Upper lobe of left lung (tissue), 4 donors: ENCODE data around the gene ST7.

Experiments
- CTCF ChIP-seq, 6 experiments: fragments of 450-650 bp in 4 of 6; fragments of 200-600 bp in 2 of 6; sonication (generic) in 2 of 6; IDR thresholded peaks; one replicate each; pipeline ENCODE4 v1.5.1; 2016 to 2019; ENCODE audit warnings: antibody characterized with exemption in 6 of 6
- POLR2A ChIP-seq, 4 donors: fragments of 450-650 bp; IDR thresholded peaks; one replicate each; pipeline ENCODE4 v1.5.1; 2016 to 2017; ENCODE audit warnings: antibody characterized with exemption in 4 of 4, mild to moderate bottlenecking in 2 of 4
- POLR2AphosphoS5 ChIP-seq, 2 donors: sonication (generic); formaldehyde crosslinking; IDR thresholded peaks; one replicate each; pipeline ENCODE4 v1.5.1; 2017; ENCODE audit warnings: antibody characterized with exemption in 2 of 2

GRCh38 chr7:117269886-117270285, 316.6 kb downstream of the ST7 start:
- TF ChIP-seq CTCF (IDR thresholded peaks at IDR 0.05) (no peak), POLR2A (IDR thresholded peaks at IDR 0.05) (no peak), POLR2AphosphoS5 (IDR thresholded peaks at IDR 0.05) (no peak)
